ENCODE data around the gene PPIP5K1.

Gene PPIP5K1

GRCh38 chr15:43522247-43522646 lies 67.8 kb downstream of the PPIP5K1 start:
- TF ChIP-seq CTCF (IDR thresholded peaks at IDR 0.05), result no peak
- no peaks in the 10 kb centered on the region for H3K36me3 ChIP-seq
- no peak overlapping the region for H3K27ac ChIP-seq
- no peak overlapping the region for H3K4me3 ChIP-seq (ENCODE audit: low read depth in 1 of 2, low read length in 1 of 2)
- H3K27me3 ChIP-seq, result peaks cover 28% of the 10 kb centered on the region
- no peaks in the 10 kb centered on the region for H3K9me3 ChIP-seq
- peaks cover 6% of the 10 kb centered on the region in 2 experiments for H3K4me1 ChIP-seq (ENCODE audit: control insufficient read depth in 1 of 2, insufficient read depth in 1 of 2, low read depth in 1 of 2, low read length in 1 of 2)

- Histone ChIP-seq H3K27me3 (peaks cover 36% of the 10 kb centered on the region), H3K4me1 (ENCODE audit: control insufficient read depth in 1 of 2, insufficient read depth in 1 of 2, low read depth in 1 of 2, low read length in 1 of 2) (peaks cover 6% of the 10 kb centered on the region in 2 experiments), H3K4me3 (ENCODE audit: low read depth in 1 of 2, low read length in 1 of 2) (no peak overlapping the region), H3K27ac (no peak overlapping the region), H3K9me3 (no peaks in the 10 kb centered on the region), H3K36me3 (no peaks in the 10 kb centered on the region)
- TF ChIP-seq CTCF (IDR thresholded peaks at IDR 0.05), result no peak
Measured at GRCh38 chr15:43521419-43521818, 68.6 kb downstream of the PPIP5K1 start.

- peaks cover 49% of the 10 kb centered on the region for H3K27me3 ChIP-seq
- H3K4me3 ChIP-seq (ENCODE audit: low read depth in 1 of 2, low read length in 1 of 2), result no peak overlapping the region
- no peak overlapping the region for H3K27ac ChIP-seq
- H3K9me3 ChIP-seq, result no peaks in the 10 kb centered on the region
- no peak for TF ChIP-seq CTCF (IDR thresholded peaks at IDR 0.05)
- peaks cover 6% of the 10 kb centered on the region in 2 experiments for H3K4me1 ChIP-seq (ENCODE audit: control insufficient read depth in 1 of 2, insufficient read depth in 1 of 2, low read depth in 1 of 2, low read length in 1 of 2)
- no peaks in the 10 kb centered on the region for H3K36me3 ChIP-seq
Measured at GRCh38 chr15:43520138-43520537, 69.9 kb downstream of the PPIP5K1 start.

GRCh38 chr15:43519196-43519595 lies 70.8 kb downstream of the PPIP5K1 start:
- Histone ChIP-seq H3K27ac (no peak overlapping the region), H3K27me3 (peaks cover 53% of the 10 kb centered on the region), H3K4me3 (ENCODE audit: low read depth in 1 of 2, low read length in 1 of 2) (no peak overlapping the region), H3K36me3 (no peaks in the 10 kb centered on the region), H3K4me1 (ENCODE audit: control insufficient read depth in 1 of 2, insufficient read depth in 1 of 2, low read depth in 1 of 2, low read length in 1 of 2) (peaks cover 6% of the 10 kb centered on the region in 2 experiments), H3K9me3 (no peaks in the 10 kb centered on the region)
- no peak for TF ChIP-seq CTCF (IDR thresholded peaks at IDR 0.05)

GRCh38 chr15:43518197-43518761 lies 71.7 kb downstream of the PPIP5K1 start:
- no peaks in the 10 kb centered on the region for H3K36me3 ChIP-seq
- no peak for TF ChIP-seq CTCF (IDR thresholded peaks at IDR 0.05)
- no peaks in the 10 kb centered on the region for H3K9me3 ChIP-seq
- H3K27ac ChIP-seq, result no peak overlapping the region
- peaks cover 53% of the 10 kb centered on the region for H3K27me3 ChIP-seq
- H3K4me1 ChIP-seq (ENCODE audit: control insufficient read depth in 1 of 2, insufficient read depth in 1 of 2, low read depth in 1 of 2, low read length in 1 of 2), result peaks cover 6% of the 10 kb centered on the region in 2 experiments
- H3K4me3 ChIP-seq (ENCODE audit: low read depth in 1 of 2, low read length in 1 of 2), result peak overlapping the region; percentile 5 to 20
